Endometrium (tissue), 2 donors: Measurements from ENCODE around the gene SHCBP1.
"Not testable (repeated sequence)": the region's sequence is repeated elsewhere in the genome, so short reads cannot be mapped to it uniquely, and the experiment has no call there.

Experiments
- FAIRE-seq: peaks from 2 replicates; lab custom pipeline; 2012; peaks lifted over from hg19 to GRCh38; lab: Jason Lieb, UNC
- donor health status: control.
- donor health status: control.

Gene SHCBP1

GRCh38 chr16:46618516-46618915 is 2.7 kb downstream of the SHCBP1 start:
- FAIRE-seq = no peak

DNA sequence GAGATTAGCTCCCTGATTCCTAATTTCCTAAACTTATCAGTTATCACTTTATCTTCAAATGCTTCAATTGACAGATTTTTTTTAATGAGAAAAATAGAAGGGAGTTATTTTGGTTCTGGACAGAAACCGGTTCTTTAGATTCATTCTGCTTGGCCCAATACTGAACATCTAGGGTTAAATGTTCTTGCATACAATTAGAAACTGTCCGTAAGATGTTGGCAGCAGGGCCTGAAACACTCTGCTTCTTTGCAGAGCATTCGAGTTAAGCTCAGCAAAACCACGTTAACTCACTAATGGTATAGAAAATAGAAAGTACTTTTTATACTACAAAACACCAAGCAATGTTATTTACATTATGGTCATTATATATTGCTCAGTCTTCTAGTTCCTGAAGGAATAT is 7.2 kb downstream of the SHCBP1 start:
- FAIRE-seq = no peak

DNA sequence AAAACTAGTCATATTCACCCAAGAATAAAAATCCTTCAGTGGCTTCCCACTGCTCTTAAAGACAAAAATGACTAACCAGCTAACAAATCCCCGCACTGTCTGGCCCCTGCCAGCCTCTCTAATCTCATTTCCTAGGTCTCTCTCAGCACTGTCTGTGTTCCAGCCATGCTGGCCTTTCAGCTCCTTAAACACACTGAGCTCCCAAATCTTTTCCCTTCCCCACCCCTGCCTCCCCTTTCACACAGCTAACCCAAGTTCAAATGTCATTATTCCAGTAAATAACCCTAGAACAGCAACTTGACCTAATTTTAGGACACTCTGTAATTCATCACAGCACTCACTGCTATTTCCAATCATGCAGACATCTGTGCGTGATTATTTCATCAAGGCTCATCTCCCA is 7.8 kb downstream of the SHCBP1 start:
- no peak for FAIRE-seq

DNA sequence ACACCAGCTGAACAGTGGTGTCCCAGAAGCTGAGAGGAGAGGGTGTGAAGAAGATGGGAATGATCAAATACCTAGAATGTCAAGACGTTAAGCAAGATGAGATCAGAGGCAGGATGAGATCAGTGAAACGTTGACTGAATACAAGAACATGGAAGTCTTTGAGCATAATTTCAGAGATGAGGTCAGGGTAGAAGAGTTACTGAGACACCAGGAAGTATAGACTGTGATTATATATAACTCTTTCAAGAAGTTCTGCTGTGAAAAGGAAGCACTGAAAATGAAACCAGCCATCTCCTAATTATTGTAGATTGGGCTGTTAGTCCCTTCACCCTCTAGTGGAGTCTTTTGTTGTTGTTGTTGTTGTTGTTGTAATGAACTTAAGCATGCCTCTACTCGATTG is 9.1 kb downstream of the SHCBP1 start:
- no peak for FAIRE-seq

- FAIRE-seq = peak; percentile 77
Measured at GRCh38 chr16:46607529-46607928, 13.7 kb downstream of the SHCBP1 start.

DNA sequence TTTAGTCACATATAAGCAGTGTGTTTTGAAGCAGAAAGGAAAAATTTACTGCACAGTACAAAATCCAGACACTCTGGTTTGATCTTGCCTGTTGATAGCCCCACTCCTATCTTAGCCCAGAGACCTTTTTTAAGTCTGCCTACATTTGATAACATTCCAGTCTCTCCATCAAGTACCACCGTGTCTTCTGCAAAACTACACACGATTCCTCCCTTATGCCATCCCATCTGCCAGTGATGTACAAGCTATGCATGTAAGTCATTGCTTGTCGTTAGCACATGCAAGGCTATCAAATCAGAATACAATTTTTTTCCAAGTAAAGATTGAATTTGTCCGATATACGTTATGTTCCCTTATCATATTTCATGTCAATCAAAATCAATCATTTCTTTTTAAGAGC is 14.9 kb downstream of the SHCBP1 start:
- FAIRE-seq = no peak

DNA sequence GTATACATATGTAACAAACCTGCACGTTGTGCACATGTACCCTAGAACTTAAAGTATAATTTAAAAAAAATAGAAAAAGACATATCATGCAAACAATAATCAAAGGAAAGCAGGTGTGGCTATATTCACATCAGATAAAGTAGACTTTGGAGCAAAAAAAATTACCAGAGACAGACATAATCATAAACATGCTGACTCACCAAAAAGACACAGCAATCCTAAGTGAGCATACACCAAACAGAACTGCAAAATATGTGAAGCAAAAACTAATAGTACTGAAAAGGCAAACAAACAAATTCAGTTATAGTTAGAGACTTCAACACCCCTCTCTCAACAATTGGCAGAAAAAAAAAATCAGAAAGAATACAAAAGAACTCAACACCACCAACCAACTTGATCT is 29.9 kb downstream of the SHCBP1 start:
- FAIRE-seq = no peak

GRCh38 chr16:46586011-46586577 is 35.1 kb downstream of the SHCBP1 start:
- FAIRE-seq = no peak

- no peak for FAIRE-seq
Measured at GRCh38 chr16:46583036-46583435, 38.1 kb downstream of the SHCBP1 start.

- no peak for FAIRE-seq
Measured at GRCh38 chr16:46582313-46582712, 38.9 kb downstream of the SHCBP1 start.

DNA sequence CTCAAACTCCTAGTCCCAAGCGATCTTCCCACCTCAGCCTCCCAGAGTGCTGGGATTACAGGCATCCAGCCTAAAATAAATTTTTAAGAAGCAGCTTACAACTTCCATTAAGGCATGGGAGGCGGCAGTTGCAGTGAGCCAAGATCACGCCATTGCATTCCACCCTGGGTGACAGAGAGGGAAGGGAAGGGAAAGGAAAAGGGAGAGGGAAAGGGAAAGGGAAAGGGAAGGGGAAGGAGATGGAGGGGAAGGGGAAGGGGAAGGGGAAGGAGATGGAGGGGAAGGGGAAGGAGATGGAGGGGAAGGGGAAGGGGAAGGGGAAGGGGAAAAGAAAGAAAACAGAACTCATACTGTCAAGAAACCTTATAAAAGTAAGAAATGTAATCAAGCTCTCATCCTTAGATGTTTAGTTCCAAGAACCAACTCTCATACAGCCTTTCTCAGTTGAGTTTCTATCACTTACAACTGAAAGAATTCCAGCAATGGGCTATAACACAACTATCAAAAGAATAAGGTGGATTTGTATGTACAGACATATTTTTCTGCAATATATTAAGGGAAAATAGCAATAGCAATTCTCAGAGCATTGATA is 43.1 kb downstream of the SHCBP1 start:
- FAIRE-seq = no peak

- no peak for FAIRE-seq
Measured at GRCh38 chr16:46573834-46574159, 47.4 kb downstream of the SHCBP1 start.

- FAIRE-seq = no peak
Measured at GRCh38 chr16:46573008-46573833, 48.0 kb downstream of the SHCBP1 start.

DNA sequence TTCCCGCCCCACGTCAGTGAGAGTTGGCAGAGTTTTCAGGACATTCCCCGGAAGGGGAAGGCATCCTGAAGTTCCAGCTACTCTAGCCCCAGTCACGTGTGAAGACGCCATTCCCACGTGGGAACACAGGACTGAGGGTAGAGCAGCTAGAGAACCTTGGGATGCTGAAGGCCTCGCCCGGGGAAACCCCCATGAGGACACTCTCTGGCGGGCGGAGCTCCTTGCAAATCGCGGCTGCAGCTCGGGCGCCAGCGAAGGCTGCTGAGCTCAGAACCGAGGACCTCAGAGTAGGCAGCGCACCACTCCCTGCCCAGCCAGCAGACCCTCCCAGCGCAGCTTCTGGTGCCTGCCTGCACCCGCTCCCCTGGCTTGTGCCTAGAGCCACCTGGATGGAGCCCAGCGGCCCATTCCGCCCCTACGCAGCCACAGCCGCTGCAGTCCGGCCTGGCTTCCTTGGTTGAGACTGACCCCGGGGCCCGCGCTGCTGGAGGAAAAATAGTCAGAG is 51.9 kb downstream of the SHCBP1 start:
- FAIRE-seq = no peak

DNA sequence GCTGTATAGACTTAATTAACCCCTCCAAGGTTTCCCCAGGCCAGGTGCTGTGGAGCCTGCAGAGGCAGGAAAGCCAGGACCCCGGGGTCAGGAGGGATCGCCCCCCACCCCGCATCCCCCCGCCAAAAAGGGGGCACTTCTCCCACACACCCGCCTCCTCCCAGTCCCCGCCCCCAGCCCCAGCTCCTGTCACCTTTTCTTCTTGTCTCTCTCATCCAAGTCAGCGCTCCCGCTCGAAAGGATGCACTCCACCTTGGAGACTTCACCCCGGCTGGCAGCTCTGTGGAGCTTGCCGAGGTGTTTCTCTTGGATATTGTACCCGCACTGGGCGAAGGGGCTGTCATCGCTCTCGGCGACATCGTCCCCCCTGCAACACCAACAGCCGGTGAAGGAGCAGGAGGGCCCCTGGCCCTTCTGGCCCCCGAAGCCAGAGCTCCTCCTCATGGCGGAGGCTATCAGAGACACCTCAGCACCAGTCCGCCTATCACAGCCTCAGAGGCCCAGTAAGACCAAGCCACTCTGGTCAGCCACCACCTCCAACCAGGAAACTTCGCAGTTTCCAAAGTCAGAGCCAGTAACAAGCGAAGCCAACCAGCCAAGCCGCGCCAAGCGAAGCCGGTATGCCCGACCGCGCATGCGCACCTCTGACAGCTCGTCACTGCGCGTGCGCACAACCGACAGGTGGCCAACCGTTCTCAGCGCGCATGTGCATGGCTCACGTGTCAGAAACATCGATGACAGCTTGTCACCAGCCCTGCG is 52.5 kb downstream of the SHCBP1 start:
- no peak for FAIRE-seq

DNA sequence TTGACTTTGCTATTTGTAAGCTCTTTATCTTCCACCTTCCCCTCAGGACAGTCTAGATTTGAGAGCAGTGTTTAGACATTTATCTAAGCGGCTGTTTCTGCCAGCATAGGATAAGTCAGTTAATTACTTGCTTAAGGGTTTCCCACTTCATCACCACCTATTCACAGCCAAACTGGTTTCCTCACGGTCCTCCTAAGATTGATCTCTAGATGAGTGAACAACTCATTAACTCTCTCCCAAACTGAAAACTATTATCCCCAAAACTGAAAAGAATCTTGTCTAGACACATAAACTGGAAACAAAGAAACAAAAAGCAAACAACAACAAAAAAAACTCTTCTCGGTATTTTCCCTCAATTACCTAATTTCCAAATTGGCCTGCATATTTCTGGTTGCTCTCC is 58.2 kb downstream of the SHCBP1 start:
- FAIRE-seq = no peak

DNA sequence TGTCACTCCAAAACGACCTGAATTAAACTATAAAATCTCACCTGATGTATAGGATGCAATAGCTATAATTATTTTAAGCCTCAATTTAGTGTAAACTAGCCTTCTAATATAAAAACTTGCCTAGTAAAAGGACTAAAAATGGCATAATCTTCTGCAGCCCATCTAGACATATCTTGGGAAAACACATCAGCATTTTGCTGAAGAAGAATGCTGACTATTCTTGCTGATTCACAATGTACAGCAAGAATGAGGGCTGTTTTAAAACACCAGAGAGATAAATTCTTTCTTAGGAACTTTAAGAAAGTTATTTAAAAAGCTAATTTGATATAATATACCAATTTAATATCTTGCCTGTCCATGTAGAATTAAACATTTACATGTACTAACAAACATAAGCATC is 63.2 kb downstream of the SHCBP1 start:
- FAIRE-seq = no peak

- FAIRE-seq = no peak
Measured at GRCh38 chr16:46555951-46556350, 65.2 kb downstream of the SHCBP1 start.

DNA sequence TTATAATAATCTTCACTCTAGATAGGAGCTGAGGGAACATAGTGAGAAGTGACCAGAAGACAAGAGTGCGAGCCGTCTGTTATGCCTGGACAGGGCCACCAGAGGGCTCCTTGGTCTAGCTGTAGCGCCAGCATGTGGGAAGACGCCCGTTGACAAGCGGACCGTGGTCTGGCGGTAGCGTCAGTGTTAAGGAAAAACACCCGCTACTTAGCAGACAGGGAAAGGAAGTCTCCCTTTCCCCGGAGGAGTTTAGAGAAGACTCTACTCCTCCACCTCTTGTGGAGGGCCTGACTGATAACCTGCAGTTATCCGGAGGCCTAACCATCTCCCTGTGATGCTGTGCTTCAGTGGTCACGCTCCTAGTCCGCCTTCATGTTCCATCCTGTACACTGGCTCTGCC is 66.7 kb downstream of the SHCBP1 start:
- FAIRE-seq = not testable (repeated sequence)

GRCh38 chr16:46549477-46549876 is 71.7 kb downstream of the SHCBP1 start:
- FAIRE-seq = no peak
